ENCODE measurements around the gene TIGD2.

- no peak for TF ChIP-seq CTCF (IDR thresholded peaks at IDR 0.05)
- no peak for TF ChIP-seq POLR2A (IDR thresholded peaks at IDR 0.05)
Measured at GRCh38 chr4:89146196-89146595, 34.9 kb downstream of the TIGD2 start.
